GM12878 (cell line): Measurements from ENCODE around the gene PDZRN4. TPM values are rescaled to one million over a fixed set of nuclear protein-coding genes. Genes with fewer than 3 reads are reported as not detected.

Experiments used
- ATAC-seq: fragments of 200-7000 bp; cut with Tn5 transposase; 3 replicates; pipeline ENCODE4 v1.9.1; 2020; ENCODE audit warnings: mild to moderate bottlenecking, moderate library complexity
- Bru-seq: library from RNA; stranded (reverse); fragments of 400-500 nt; gene quantifications from one replicate; lab custom pipeline; 2021; lab: Mats Ljungman, UMichigan
- BruChase-seq, 2 experiments: library from RNA; stranded (reverse); fragments of 400-500 nt; gene quantifications; one replicate each; lab custom pipeline; 2021; lab: Mats Ljungman, UMichigan
- BruUV-seq: library from RNA; stranded (reverse); fragments of 400-500 nt; replicated peaks from 2 replicates; lab custom pipeline; 2021; lab: Mats Ljungman, UMichigan
- CTCF ChIA-PET: fragments of 300-600 bp; sonication (Branson Sonifier 250); formaldehyde crosslinking; extraction: SDS; loops from one replicate; lab custom pipeline; 2021; ENCODE audit warnings: inconsistent platforms; lab: Yijun Ruan, JAX
- POLR2A ChIA-PET: fragments of 350-600 bp; formaldehyde crosslinking; extraction: SDS; loops from one replicate; lab custom pipeline; 2021; ENCODE audit warnings: inconsistent platforms; lab: Charles Lee
- RAD21 ChIA-PET: fragments of 300-600 bp; sonication (Branson Sonifier 250); formaldehyde crosslinking; loops from one replicate; lab custom pipeline; 2023; ENCODE audit warnings: antibody characterized with exemption; ENCODE audit not compliant: unreplicated experiment; lab: Charles Lee
- SMC1A ChIA-PET: fragments of 300-600 bp; sonication (Branson Sonifier 250); formaldehyde crosslinking; loops from one replicate; lab custom pipeline; 2023; ENCODE audit not compliant: unreplicated experiment, uncharacterized antibody; lab: Charles Lee
- DNase-seq: peaks from one replicate; pipeline ENCODE4 v3.0.0-alpha.2; 2011; ENCODE audit warnings: low read depth, low spot score
- FAIRE-seq: peaks from 3 replicates; lab custom pipeline; 2011; peaks lifted over from hg19 to GRCh38; lab: Jason Lieb, UNC
- H2AFZ ChIP-seq: 2 replicates; pipeline ENCODE4 v1.6.0; 2011; ENCODE audit warnings: low read depth, low read length, control low read depth; ENCODE audit not compliant: control insufficient read depth
- H3K27ac ChIP-seq: 2 replicates; pipeline ENCODE4 v1.5.1; 2011; ENCODE audit warnings: control low read depth; ENCODE audit not compliant: control insufficient read depth, insufficient read depth
- H3K27me3 ChIP-seq, 2 experiments: replicated peaks in 1 of 2; 2 replicates each; pipeline versions ENCODE4 v1.6.0 to v1.6.1; 2011; ENCODE audit warnings: low read length in 1 of 2; ENCODE audit not compliant: control insufficient read depth in 2 of 2, insufficient read depth in 2 of 2
- H3K36me3 ChIP-seq, 2 experiments: 2 replicates each; pipeline ENCODE4 v1.5.1; 2011; ENCODE audit warnings: low read length in 1 of 2; ENCODE audit not compliant: control insufficient read depth in 2 of 2, insufficient read depth in 2 of 2
- H3K4me1 ChIP-seq: 2 replicates; pipeline ENCODE4 v1.6.1; 2011; ENCODE audit warnings: mild to moderate bottlenecking, low read length, moderate library complexity, mixed read lengths; ENCODE audit not compliant: control insufficient read depth, insufficient read depth
- H3K4me2 ChIP-seq: 2 replicates; pipeline ENCODE4 v1.6.0; 2011; ENCODE audit warnings: control low read depth; ENCODE audit not compliant: control insufficient read depth, insufficient read depth
- H3K4me3 ChIP-seq: fragments of 200-600 bp; sonication (generic); 2 replicates; pipeline ENCODE4 v1.5.1; 2016
- H3K79me2 ChIP-seq: 2 replicates; pipeline ENCODE4 v1.6.0; 2011; ENCODE audit warnings: low read length; ENCODE audit not compliant: control insufficient read depth, insufficient read depth
- H3K9ac ChIP-seq: 2 replicates; pipeline ENCODE4 v1.8.0; 2011; ENCODE audit warnings: low read length, control low read depth, mixed read lengths; ENCODE audit not compliant: control insufficient read depth, insufficient read depth
- H3K9me3 ChIP-seq: replicated peaks from 3 replicates; pipeline ENCODE4 v1.5.1; 2011; ENCODE audit warnings: mild to moderate bottlenecking, low read length; ENCODE audit not compliant: control insufficient read depth, insufficient read depth
- H4K20me1 ChIP-seq: 2 replicates; pipeline ENCODE4 v1.6.0; 2011; ENCODE audit not compliant: control insufficient read depth, insufficient read depth
- BCL11A ChIP-seq: IDR thresholded peaks from 2 replicates; pipeline ENCODE4 v1.6.1; 2011; ENCODE audit warnings: low read depth, low read length
- CBFB ChIP-seq: IDR thresholded peaks from 2 replicates; pipeline ENCODE4 v1.6.1; 2016; ENCODE audit warnings: antibody characterized with exemption, low read depth
- CEBPB ChIP-seq, 2 experiments: fragments of 150-350 bp in 1 of 2; IDR thresholded peaks; 2 replicates each; pipeline ENCODE4 v1.6.1; 2012 to 2014; ENCODE audit warnings: low read depth in 2 of 2, low read length in 2 of 2, borderline replicate concordance in 1 of 2, inconsistent platforms in 1 of 2
- CREM ChIP-seq: IDR thresholded peaks from 2 replicates; pipeline ENCODE4 v1.6.1; 2014; ENCODE audit warnings: antibody characterized with exemption, low read depth
- ESRRA ChIP-seq: IDR thresholded peaks from 2 replicates; pipeline ENCODE4 v1.6.1; 2012; ENCODE audit warnings: mild to moderate bottlenecking, low read length, improper control_type of control experiment
- GATAD2B ChIP-seq: fragments of 450-650 bp; conservative IDR thresholded peaks from 2 replicates; pipeline ENCODE4 v1.6.1; 2017; ENCODE audit warnings: low read depth, mild to moderate bottlenecking, moderate library complexity
- MEF2B ChIP-seq: fragments of 450-650 bp; IDR thresholded peaks from 2 replicates; pipeline ENCODE4 v1.6.1; 2018; ENCODE audit warnings: mild to moderate bottlenecking, moderate library complexity; ENCODE audit not compliant: partially characterized antibody, poor library complexity, severe bottlenecking
- MTA3 ChIP-seq: IDR thresholded peaks from 2 replicates; pipeline ENCODE4 v1.6.1; 2012; ENCODE audit warnings: low read length, inconsistent platforms, borderline replicate concordance
- NFYA ChIP-seq: IDR thresholded peaks from 2 replicates; pipeline ENCODE4 v1.6.1; 2011; ENCODE audit warnings: low read depth, mild to moderate bottlenecking, low read length, improper control_type of control experiment, borderline replicate concordance
- RAD21 ChIP-seq: IDR thresholded peaks from 2 replicates; pipeline ENCODE4 v1.6.1; 2011; ENCODE audit warnings: mild to moderate bottlenecking, low read depth, low read length, moderate library complexity; ENCODE audit not compliant: insufficient read depth
- RBBP5 ChIP-seq: fragments of 200-600 bp; sonication (generic); conservative IDR thresholded peaks from 2 replicates; pipeline ENCODE4 v1.6.1; 2016
- RCOR1 ChIP-seq: conservative IDR thresholded peaks from 2 replicates; pipeline ENCODE4 v1.6.1; 2012; ENCODE audit warnings: low read depth, low read length, improper control_type of control experiment
- SMARCA5 ChIP-seq: fragments of 450-650 bp; IDR thresholded peaks from 2 replicates; pipeline ENCODE4 v1.6.1; 2017; ENCODE audit warnings: mild to moderate bottlenecking
- SUZ12 ChIP-seq: fragments of 200-600 bp; sonication (generic); IDR thresholded peaks from one replicate; pipeline ENCODE4 v1.6.1; 2018; ENCODE audit warnings: antibody characterized with exemption, mild to moderate bottlenecking; ENCODE audit not compliant: unreplicated experiment
- WGBS: methylation state at CpG from one replicate; pipeline ENCODE4 v1.1.6; 2016; ENCODE audit warnings: low lambda C conversion rate; ENCODE audit not compliant: insufficient replicate concordance, insufficient coverage; ENCODE audit errors: missing lambda C conversion rate; 5-methylcytosine and 5-hydroxymethylcytosine counted together
- in situ Hi-C: fragments of 300-500 bp; cut with MboI; formaldehyde crosslinking; loops from 9 replicates; pipeline ENCODE4 v1.14.3; 2018; ENCODE audit warnings: mixed read lengths
- intact Hi-C: fragments of 100-400 bp; cut with micrococcal nuclease; formaldehyde crosslinking; loops from one replicate; pipeline ENCODE4 v1.14.2; 2022; ENCODE audit not compliant: unreplicated experiment
- long read RNA-seq, 2 experiments: library from polyadenylated mRNA; unstranded; transcript quantifications; one replicate each; pipeline ENCODE4 v2.0.0, GENCODE V29; 2019 to 2020
- polyA minus RNA-seq, 3 experiments: library from RNA; depleted of rRNA, polyadenylated mRNA; stranded (reverse); fragments of >200 nt; gene quantifications; 2 replicates each; pipeline ENCODE4 v1.2.3, GENCODE V29; 2011
- polyA plus RNA-seq, 11 experiments: library from polyadenylated mRNA; depleted of rRNA in 4 of 11; unstranded in 6 of 11; stranded (reverse) in 5 of 11; fragments of >200 nt; fragmentation: Nextera tagmentation in 4 of 11; fragmentation: Illumina TruSeq in 1 of 11; extraction: Ambion mirVana in 4 of 11; extraction: Trizol in 1 of 11; gene quantifications; 1 replicate in 1 of 11; 2 replicates in 10 of 11; pipeline versions ENCODE4 v1.2.1 to v1.2.3, GENCODE V29; 2011 to 2016; ENCODE audit warnings: inconsistent platforms in 2 of 11, missing spikeins in 2 of 11, low read depth in 1 of 11
- total RNA-seq, 4 experiments: library from RNA; depleted of rRNA in 3 of 4; stranded (reverse); fragments of >200 nt in 3 of 4; fragmentation: Illumina TruSeq in 1 of 4; extraction: Trizol in 1 of 4; gene quantifications; 2 replicates each; pipeline versions ENCODE4 v1.2.1 to v1.2.3, GENCODE V29; 2013 to 2021
- TF ChIP-seq, protein P1 (sequence below): IDR thresholded peaks from 2 replicates; pipeline ENCODE4 v1.6.1; 2011; ENCODE audit warnings: borderline replicate concordance, low read depth, mild to moderate bottlenecking, moderate library complexity, low read length; ENCODE audit not compliant: insufficient read depth, poor library complexity, severe bottlenecking
- TF ChIP-seq, protein P2 (sequence below): IDR thresholded peaks from 2 replicates; pipeline ENCODE4 v1.6.1; 2012; ENCODE audit warnings: low read length, inconsistent platforms
- TF ChIP-seq, protein P3 (sequence below): IDR thresholded peaks from 2 replicates; pipeline ENCODE4 v1.6.1; 2011; ENCODE audit warnings: low read depth, mild to moderate bottlenecking, low read length, moderate library complexity, borderline replicate concordance; ENCODE audit errors: extremely low read depth

Gene PDZRN4
- not detected in 2 replicates for total RNA-seq (2013; cell fraction: nucleolus; rRNA removed)
- total RNA-seq (2014; rRNA removed), result not detected in 2 replicates
- not detected in 2 replicates for total RNA-seq (2014; rRNA removed; fragmentation: Illumina TruSeq; extraction: Trizol)
- total RNA-seq (2021), result not detected in 2 replicates
- not detected for polyA plus RNA-seq (2011; ENCODE audit: low read depth)
- not detected in 2 replicates for polyA plus RNA-seq (2011; rRNA removed)
- not detected in 2 replicates for polyA plus RNA-seq (2011; cell fraction: cytosol; rRNA removed)
- polyA plus RNA-seq (2011; cell fraction: nucleus; rRNA removed), result not detected in 2 replicates
- not detected in 2 replicates for polyA plus RNA-seq (2012)
- 0.03 TPM in 1 of 2 replicates, not detected in the other for polyA plus RNA-seq (2014; fragmentation: Illumina TruSeq; extraction: Trizol)
- polyA plus RNA-seq (2014; fragmentation: Nextera tagmentation; extraction: Ambion mirVana), result not detected
- not detected in 2 replicates for polyA plus RNA-seq (2014; rRNA removed)
- polyA plus RNA-seq (2016; fragmentation: Nextera tagmentation; extraction: Ambion mirVana), result not detected
- polyA minus RNA-seq (2011; rRNA and poly(A)+ RNA removed), result not detected in 2 replicates
- not detected in 2 replicates for polyA minus RNA-seq (2011; cell fraction: cytosol; rRNA and poly(A)+ RNA removed)
- not detected in 2 replicates for polyA minus RNA-seq (2011; cell fraction: nucleus; rRNA and poly(A)+ RNA removed)
- Bru-seq, nascent RNA, result percentile 0 among the genes with signal in this experiment
- BruChase-seq, experiment 1, labeled RNA remaining after a 6-hour chase, result percentile 0 among the genes with signal in this experiment
- percentile 0 among the genes with signal in this experiment for BruChase-seq, experiment 2, labeled RNA remaining after a 2-hour chase
- long read RNA-seq, experiment 1, result 0 reads
- long read RNA-seq, experiment 2, result 0 reads

DNA sequence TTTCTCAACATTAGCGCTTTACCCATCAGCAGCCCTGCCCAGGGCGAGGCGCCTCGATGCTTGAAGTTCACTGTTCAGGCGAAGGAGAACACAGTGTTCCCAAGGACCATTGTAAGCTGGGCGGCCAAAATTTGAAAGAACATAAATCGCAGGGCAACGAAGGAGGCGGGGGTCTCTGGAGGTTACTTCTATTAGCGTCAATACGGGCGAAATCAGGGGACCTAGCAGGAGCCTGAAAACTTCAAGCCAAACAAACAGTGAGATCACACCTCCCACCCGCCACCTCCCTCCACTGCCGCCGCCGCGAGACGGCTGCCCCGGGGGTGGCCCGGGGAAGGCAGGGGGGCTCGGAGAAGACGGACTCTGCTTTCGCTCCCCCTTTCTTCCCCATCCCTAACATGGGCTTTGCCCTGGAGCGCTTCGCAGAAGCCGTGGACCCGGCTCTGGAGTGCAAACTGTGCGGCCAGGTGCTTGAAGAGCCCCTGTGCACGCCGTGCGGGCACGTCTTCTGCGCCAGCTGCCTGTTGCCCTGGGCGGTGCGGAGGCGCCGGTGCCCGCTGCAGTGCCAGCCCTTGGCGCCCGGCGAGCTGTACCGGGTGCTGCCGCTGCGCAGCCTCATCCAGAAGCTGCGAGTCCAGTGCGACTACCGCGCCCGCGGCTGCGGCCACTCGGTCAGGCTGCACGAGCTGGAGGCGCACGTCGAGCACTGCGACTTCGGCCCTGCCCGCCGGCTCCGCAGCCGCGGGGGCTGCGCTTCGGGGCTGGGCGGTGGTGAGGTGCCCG is at the start of gene PDZRN4:
TSS of gene PDZRN4 (plus strand) at position 263 of the 783 bp plus-strand sequence.
- Histone ChIP-seq H3K27ac (no peak within 1 kb of the TSS), H3K4me1 (no peaks in the 10 kb centered on the region), H3K36me3 (no peaks in the 10 kb centered on the region), H3K4me3 (no peak within 1 kb of the TSS), H3K4me2 (no peak within 1 kb of the TSS), H4K20me1 (no peaks in the 10 kb centered on the region), H3K9ac (no peak within 1 kb of the TSS), H3K9me3 (no peaks in the 10 kb centered on the region), H3K27me3 (peaks cover 1 to 4% of the 10 kb centered on the region in 2 experiments), H2AFZ (no peak within 1 kb of the TSS), H3K79me2 (no peaks in the 10 kb centered on the region)
- WGBS, result 55% methylated on average over 48 of the region's 67 CpGs
- CTCF ChIA-PET, result no interaction called here
- SMC1A ChIA-PET, result no interaction called here
- FAIRE-seq (no peak), DNase-seq (no peak), ATAC-seq (no peak)
- RAD21 ChIA-PET, result no interaction called here
- in situ Hi-C loops, result no loop called here
- intact Hi-C loops, result no loop called here
- POLR2A ChIA-PET, result interaction anchor here (0.6 kb wide), 1 partner anchor 134 kb away, joined by 3 read pairs; no protein-coding TSS in a partner anchor
- BruUV-seq, result no TSS peak
- TF ChIP-seq, protein P1, sequence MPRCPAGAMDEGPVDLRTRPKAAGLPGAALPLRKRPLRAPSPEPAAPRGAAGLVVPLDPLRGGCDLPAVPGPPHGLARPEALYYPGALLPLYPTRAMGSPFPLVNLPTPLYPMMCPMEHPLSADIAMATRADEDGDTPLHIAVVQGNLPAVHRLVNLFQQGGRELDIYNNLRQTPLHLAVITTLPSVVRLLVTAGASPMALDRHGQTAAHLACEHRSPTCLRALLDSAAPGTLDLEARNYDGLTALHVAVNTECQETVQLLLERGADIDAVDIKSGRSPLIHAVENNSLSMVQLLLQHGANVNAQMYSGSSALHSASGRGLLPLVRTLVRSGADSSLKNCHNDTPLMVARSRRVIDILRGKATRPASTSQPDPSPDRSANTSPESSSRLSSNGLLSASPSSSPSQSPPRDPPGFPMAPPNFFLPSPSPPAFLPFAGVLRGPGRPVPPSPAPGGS, result no peak
- TF ChIP-seq SMARCA5 (no peak), MTA3 (no peak), NFYA (no peak), GATAD2B (no peak), CREM (no peak), CBFB (no peak), ESRRA (no peak), BCL11A (no peak), RAD21 (no peak), RCOR1 (no peak), MEF2B (no peak), CEBPB (IDR thresholded peaks at IDR 0.05; ENCODE audit: borderline replicate concordance in 1 of 2, low read depth in 2 of 2, low read length in 2 of 2) (no peak), SUZ12 (no peak), RBBP5 (no peak)
- TF ChIP-seq, protein P2, sequence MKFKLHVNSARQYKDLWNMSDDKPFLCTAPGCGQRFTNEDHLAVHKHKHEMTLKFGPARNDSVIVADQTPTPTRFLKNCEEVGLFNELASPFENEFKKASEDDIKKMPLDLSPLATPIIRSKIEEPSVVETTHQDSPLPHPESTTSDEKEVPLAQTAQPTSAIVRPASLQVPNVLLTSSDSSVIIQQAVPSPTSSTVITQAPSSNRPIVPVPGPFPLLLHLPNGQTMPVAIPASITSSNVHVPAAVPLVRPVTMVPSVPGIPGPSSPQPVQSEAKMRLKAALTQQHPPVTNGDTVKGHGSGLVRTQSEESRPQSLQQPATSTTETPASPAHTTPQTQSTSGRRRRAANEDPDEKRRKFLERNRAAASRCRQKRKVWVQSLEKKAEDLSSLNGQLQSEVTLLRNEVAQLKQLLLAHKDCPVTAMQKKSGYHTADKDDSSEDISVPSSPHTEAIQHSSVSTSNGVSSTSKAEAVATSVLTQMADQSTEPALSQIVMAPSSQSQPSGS, result no peak
- TF ChIP-seq, protein P3, sequence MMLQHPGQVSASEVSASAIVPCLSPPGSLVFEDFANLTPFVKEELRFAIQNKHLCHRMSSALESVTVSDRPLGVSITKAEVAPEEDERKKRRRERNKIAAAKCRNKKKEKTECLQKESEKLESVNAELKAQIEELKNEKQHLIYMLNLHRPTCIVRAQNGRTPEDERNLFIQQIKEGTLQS, result no peak
